ENCODE results near the gene LCORL.

GRCh38 chr4:17797808-17798207 lies 223.7 kb downstream of the LCORL start:
- TF ChIP-seq POLR2A (IDR thresholded peaks at IDR 0.05; ENCODE audit: low read depth, low read length): no peak
- no peak for TF ChIP-seq TAF1 (IDR thresholded peaks at IDR 0.05; ENCODE audit: low read depth, low read length)

Measured in GM12891 (cell line).